Hepatocyte (in vitro differentiated cells): Measurements from ENCODE around the gene LMCD1. TPM values are rescaled to one million over a fixed set of nuclear protein-coding genes. Genes with fewer than 3 reads are reported as not detected.

Experiments used
- DNase-seq: peaks from one replicate; pipeline ENCODE4 v3.0.0-alpha.2; 2016; ENCODE audit warnings: low spot score
- H2AFZ ChIP-seq: fragments of 200-600 bp; sonication (generic); 2 replicates; pipeline ENCODE4 v1.6.0; 2016; ENCODE audit warnings: antibody characterized with exemption, mild to moderate bottlenecking
- H3K27ac ChIP-seq: fragments of 200-600 bp; sonication (generic); 2 replicates; pipeline ENCODE4 v1.5.1; 2016; ENCODE audit warnings: mild to moderate bottlenecking
- H3K27me3 ChIP-seq: fragments of 200-600 bp; sonication (generic); 2 replicates; pipeline ENCODE4 v1.6.1; 2016
- H3K36me3 ChIP-seq: fragments of 200-600 bp; sonication (generic); replicated peaks from 2 replicates; pipeline ENCODE4 v1.5.1; 2016; ENCODE audit warnings: low read depth; ENCODE audit not compliant: insufficient read depth
- H3K4me1 ChIP-seq: fragments of 200-600 bp; sonication (generic); 2 replicates; pipeline ENCODE4 v1.5.1; 2016; ENCODE audit warnings: mild to moderate bottlenecking, moderate library complexity; ENCODE audit not compliant: insufficient read depth
- H3K4me2 ChIP-seq: fragments of 200-600 bp; sonication (generic); 2 replicates; pipeline ENCODE4 v1.6.0; 2016
- H3K4me3 ChIP-seq: fragments of 200-600 bp; sonication (generic); 2 replicates; pipeline ENCODE4 v1.5.1; 2016; ENCODE audit warnings: mild to moderate bottlenecking
- H3K79me2 ChIP-seq: fragments of 200-600 bp; sonication (generic); 2 replicates; pipeline ENCODE4 v1.6.0; 2017; ENCODE audit warnings: mild to moderate bottlenecking
- H3K9me2 ChIP-seq: fragments of 200-600 bp; sonication (generic); replicated peaks from 2 replicates; pipeline ENCODE4 v1.6.0; 2017; ENCODE audit warnings: mild to moderate bottlenecking; ENCODE audit not compliant: insufficient read depth
- H3K9me3 ChIP-seq: fragments of 200-600 bp; sonication (generic); 2 replicates; pipeline ENCODE4 v1.5.1; 2016; ENCODE audit warnings: low read depth, mild to moderate bottlenecking
- H4K20me1 ChIP-seq: fragments of 200-600 bp; sonication (generic); 2 replicates; pipeline ENCODE4 v1.6.0; 2016; ENCODE audit warnings: mild to moderate bottlenecking; ENCODE audit not compliant: insufficient read depth, poor library complexity, severe bottlenecking
- EZH2 ChIP-seq: fragments of 200-600 bp; sonication (generic); IDR thresholded peaks from 2 replicates; pipeline ENCODE4 v1.6.1; 2016; ENCODE audit warnings: antibody characterized with exemption, mild to moderate bottlenecking, borderline replicate concordance
- EZH2phosphoT487 ChIP-seq: fragments of 200-600 bp; sonication (generic); IDR thresholded peaks from one replicate; pipeline ENCODE4 v1.6.1; 2018; ENCODE audit warnings: antibody characterized with exemption, mild to moderate bottlenecking, low read depth, moderate library complexity; ENCODE audit not compliant: unreplicated experiment, severe bottlenecking
- WGBS: methylation state at CpG from one replicate; pipeline ENCODE4 v1.1.6; 2016; ENCODE audit warnings: low lambda C conversion rate; ENCODE audit errors: missing lambda C conversion rate; 5-methylcytosine and 5-hydroxymethylcytosine counted together
- polyA plus RNA-seq: library from polyadenylated mRNA; unstranded; fragments of >200 nt; fragmentation: Nextera tagmentation; extraction: Ambion mirVana; gene quantifications from 2 replicates; pipeline ENCODE4 v1.2.1, GENCODE V29; 2016
- total RNA-seq: library from RNA; depleted of rRNA; stranded (reverse); fragments of >200 nt; gene quantifications from 2 replicates; pipeline ENCODE4 v1.2.3, GENCODE V29; 2014
- TF ChIP-seq, protein P1 (sequence below): fragments of 200-600 bp; sonication (generic); IDR thresholded peaks from 2 replicates; pipeline ENCODE4 v1.5.1; 2016; ENCODE audit warnings: antibody characterized with exemption, mild to moderate bottlenecking; ENCODE audit not compliant: poor library complexity

The LMCD1 gene
- total and polyA plus RNA-seq, 2 experiments from 2014 or later, result 195 to 347 TPM

DNA sequence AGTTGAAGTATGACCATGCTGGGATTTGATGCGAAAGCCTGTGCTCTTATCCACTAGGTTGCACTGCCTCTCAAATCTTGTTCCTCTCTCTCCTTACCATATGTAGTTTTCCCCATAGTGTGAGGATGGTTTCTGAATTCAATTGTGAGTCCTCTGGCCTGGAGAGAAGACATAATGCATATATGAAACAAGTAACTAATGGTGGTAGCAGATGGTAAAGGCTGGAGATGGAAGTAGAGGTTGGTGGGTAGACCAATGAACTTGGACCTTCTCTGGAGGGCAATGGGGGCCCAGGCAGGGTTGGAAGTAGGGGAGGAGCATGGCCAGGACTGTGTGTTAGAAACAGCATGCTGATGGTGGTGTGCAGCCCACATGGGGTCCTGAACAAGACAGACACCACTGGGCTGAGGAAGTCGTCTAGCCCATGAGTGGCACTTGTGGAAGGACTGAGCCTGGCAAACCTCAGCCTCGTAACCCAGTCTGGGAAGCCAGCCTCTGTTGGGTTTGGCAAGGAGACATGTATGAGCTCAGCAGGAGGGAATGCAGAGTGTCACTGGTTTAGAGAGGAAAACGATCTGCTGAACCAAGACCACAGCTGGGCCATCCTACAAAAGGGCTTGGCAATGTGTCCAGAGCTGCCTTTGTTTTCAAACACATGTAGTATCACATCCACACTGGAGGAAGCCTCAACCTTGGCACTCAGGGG lies 18.5 kb upstream of the LMCD1 start:
- H3K9me2 ChIP-seq, result no peaks in the 10 kb centered on the region
- DNase-seq, result peak; percentile 63
- H3K36me3 ChIP-seq, result no peaks in the 10 kb centered on the region
- no peaks in the 10 kb centered on the region for H3K9me3 ChIP-seq
- H4K20me1 ChIP-seq, result no peaks in the 10 kb centered on the region
- H3K4me1 ChIP-seq, result peaks cover 19% of the 10 kb centered on the region
- H3K27me3 ChIP-seq, result no peaks in the 10 kb centered on the region
- H3K4me3 ChIP-seq, result no peak overlapping the region
- no peak overlapping the region for H2AFZ ChIP-seq
- H3K79me2 ChIP-seq, result no peaks in the 10 kb centered on the region
- H3K27ac ChIP-seq, result peak overlapping the region; percentile 81
- TF ChIP-seq, protein P1, sequence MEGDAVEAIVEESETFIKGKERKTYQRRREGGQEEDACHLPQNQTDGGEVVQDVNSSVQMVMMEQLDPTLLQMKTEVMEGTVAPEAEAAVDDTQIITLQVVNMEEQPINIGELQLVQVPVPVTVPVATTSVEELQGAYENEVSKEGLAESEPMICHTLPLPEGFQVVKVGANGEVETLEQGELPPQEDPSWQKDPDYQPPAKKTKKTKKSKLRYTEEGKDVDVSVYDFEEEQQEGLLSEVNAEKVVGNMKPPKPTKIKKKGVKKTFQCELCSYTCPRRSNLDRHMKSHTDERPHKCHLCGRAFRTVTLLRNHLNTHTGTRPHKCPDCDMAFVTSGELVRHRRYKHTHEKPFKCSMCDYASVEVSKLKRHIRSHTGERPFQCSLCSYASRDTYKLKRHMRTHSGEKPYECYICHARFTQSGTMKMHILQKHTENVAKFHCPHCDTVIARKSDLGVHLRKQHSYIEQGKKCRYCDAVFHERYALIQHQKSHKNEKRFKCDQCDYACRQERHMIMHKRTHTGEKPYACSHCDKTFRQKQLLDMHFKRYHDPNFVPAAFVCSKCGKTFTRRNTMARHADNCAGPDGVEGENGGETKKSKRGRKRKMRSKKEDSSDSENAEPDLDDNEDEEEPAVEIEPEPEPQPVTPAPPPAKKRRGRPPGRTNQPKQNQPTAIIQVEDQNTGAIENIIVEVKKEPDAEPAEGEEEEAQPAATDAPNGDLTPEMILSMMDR, result no peak
- no peak for TF ChIP-seq EZH2phosphoT487
- no peak for TF ChIP-seq EZH2
- 60% methylated on average over 4 of the region's 4 CpGs for WGBS
- H3K4me2 ChIP-seq, result no peak overlapping the region

DNA sequence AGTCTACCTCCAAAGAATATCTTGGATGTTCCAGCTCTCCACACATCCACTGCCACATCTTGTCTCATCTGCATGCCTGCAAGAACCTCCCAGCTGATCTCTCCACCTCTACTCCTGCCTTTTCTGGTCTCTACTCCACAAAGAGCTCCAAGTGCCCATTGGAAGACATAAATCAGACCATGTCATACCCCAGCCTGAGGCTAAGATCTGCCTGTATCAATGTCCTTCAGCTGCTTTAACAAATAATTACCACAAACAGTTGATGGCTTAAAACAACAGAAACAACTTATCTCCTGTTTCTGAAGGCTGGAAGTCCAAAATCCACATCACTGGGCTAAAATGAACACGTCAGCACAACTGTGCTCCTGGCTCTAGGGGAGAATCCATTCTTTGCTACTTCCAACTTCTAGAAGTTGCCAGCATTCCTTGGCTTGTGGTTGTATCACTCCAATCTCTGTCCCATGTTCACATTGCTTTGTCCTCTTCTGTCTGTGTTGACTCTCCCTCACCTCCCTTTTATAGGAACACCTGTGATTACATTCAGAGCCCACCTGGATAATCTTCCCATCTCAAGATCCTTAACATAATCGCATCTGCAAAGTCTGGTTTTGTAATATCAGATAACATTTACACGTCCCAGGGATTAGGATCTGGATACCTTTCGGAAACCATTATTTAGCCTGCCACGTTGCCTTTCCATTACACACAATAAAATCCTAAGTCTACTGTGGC lies 17.0 kb upstream of the LMCD1 start:
- Histone ChIP-seq H3K27ac (no peak overlapping the region), H3K79me2 (no peaks in the 10 kb centered on the region), H3K4me1 (peaks cover 26% of the 10 kb centered on the region), H3K4me2 (no peak overlapping the region), H3K9me3 (no peaks in the 10 kb centered on the region), H3K36me3 (no peaks in the 10 kb centered on the region), H3K27me3 (no peaks in the 10 kb centered on the region), H2AFZ (no peak overlapping the region), H4K20me1 (no peaks in the 10 kb centered on the region), H3K4me3 (no peak overlapping the region), H3K9me2 (no peaks in the 10 kb centered on the region)
- WGBS, result 90% methylated on average over 5 of the region's 5 CpGs
- no peak for DNase-seq
- TF ChIP-seq, protein P1, result no peak
- TF ChIP-seq EZH2 (no peak), EZH2phosphoT487 (no peak)

DNA sequence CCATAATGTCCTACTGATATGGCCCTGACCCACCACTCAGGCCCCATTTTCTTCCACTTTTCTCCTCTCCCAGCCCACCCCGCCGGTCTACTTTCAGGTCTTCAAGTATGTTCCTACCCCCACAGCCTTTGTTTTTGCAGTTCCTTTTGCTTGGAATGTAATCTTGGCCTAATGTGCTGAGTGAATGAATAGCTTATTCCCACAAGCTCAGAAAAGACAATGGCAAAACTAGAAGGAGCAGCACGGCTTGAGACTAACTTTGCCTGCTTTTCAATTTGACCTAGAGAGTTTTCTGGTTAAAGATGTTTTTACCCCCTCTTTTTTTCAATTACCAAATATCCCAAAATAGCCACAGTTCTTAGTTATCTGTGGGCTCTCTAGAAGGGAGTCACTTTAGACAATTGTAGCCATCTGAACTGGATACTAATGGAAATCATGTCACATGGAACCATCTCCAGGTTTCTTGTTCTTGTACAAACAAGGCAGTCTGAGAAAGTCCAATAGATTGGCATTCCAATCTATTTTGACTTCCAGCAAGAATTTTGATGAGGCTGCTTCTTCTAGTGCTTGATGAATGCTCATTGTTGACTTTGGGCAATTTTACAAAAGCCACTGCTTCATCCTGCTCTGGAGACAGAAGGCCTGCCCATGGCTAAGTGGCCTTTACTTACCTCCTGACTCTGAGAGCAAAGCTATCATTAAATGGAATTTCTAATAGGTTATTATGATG lies 16.3 kb upstream of the LMCD1 start:
- no peaks in the 10 kb centered on the region for H3K36me3 ChIP-seq
- no peak overlapping the region for H3K4me3 ChIP-seq
- H3K9me2 ChIP-seq, result no peaks in the 10 kb centered on the region
- H3K79me2 ChIP-seq, result no peaks in the 10 kb centered on the region
- no peaks in the 10 kb centered on the region for H3K27me3 ChIP-seq
- no peaks in the 10 kb centered on the region for H4K20me1 ChIP-seq
- H3K4me2 ChIP-seq, result no peak overlapping the region
- peaks cover 29% of the 10 kb centered on the region for H3K4me1 ChIP-seq
- WGBS, result 86% methylated on average over 3 of the region's 3 CpGs
- no peak overlapping the region for H2AFZ ChIP-seq
- DNase-seq, result no peak
- TF ChIP-seq, protein P1, result no peak
- no peak for TF ChIP-seq EZH2
- TF ChIP-seq EZH2phosphoT487, result no peak
- peak overlapping the region; percentile 81 for H3K27ac ChIP-seq
- no peaks in the 10 kb centered on the region for H3K9me3 ChIP-seq
